ENCODE measurements around the gene RCAN1.

GRCh38 chr21:34533938-34534337 is 81.0 kb downstream of the RCAN1 start:
- TF ChIP-seq POLR2A (IDR thresholded peaks at IDR 0.05; ENCODE audit: low read depth, low read length) (no peak), TAF1 (IDR thresholded peaks at IDR 0.05; ENCODE audit: low read depth, low read length) (no peak)

Measured in GM12891 (cell line).